ENCODE data around the gene NDUFAF5.
"Not testable (repeated sequence)": the region's sequence is repeated elsewhere in the genome, so short reads cannot be mapped to it uniquely, and the experiment has no call there.

NDUFAF5 gene

GRCh38 chr20:13784893-13785715, at the start of gene NDUFAF5, which contains the start of gene ESF1:
Gene NDUFAF5 (plus strand): TSS chr20:13785028. CDS start chr20:13785069, 41 bp downstream.
Gene ESF1 (minus strand): TSS chr20:13784919. CDS start chr20:13783140, 1,779 bp downstream.
- DNase-seq (ENCODE audit: low read depth in 2 of 2): peak; percentile 81 to 88

- no peak for DNase-seq (ENCODE audit: low read depth in 2 of 2)
These were observed 49.0 kb upstream of the NDUFAF5 start for GRCh38 chr20:13735826-13736225.

- DNase-seq (ENCODE audit: low read depth in 2 of 2): no peak
These were observed 48.2 kb upstream of the NDUFAF5 start for GRCh38 chr20:13736436-13737191.

- not testable (repeated sequence) for DNase-seq (ENCODE audit: low read depth in 2 of 2)
These were observed 46.6 kb upstream of the NDUFAF5 start for GRCh38 chr20:13738187-13738586.

- DNase-seq (ENCODE audit: low read depth in 2 of 2): no peak
These were observed 44.8 kb upstream of the NDUFAF5 start for GRCh38 chr20:13739731-13740649.

GRCh38 chr20:13741879-13742278, 42.9 kb upstream of the NDUFAF5 start:
- no peak for DNase-seq (ENCODE audit: low read depth in 2 of 2)

- DNase-seq (ENCODE audit: low read depth in 2 of 2): no peak
These were observed 40.5 kb upstream of the NDUFAF5 start for GRCh38 chr20:13744352-13744751.

- no peak for DNase-seq (ENCODE audit: low read depth in 2 of 2)
These were observed 39.0 kb upstream of the NDUFAF5 start for GRCh38 chr20:13745784-13746183.

GRCh38 chr20:13749811-13750210, 35.0 kb upstream of the NDUFAF5 start:
- DNase-seq (ENCODE audit: low read depth in 2 of 2): no peak

- no peak for DNase-seq (ENCODE audit: low read depth in 2 of 2)
These were observed 31.3 kb upstream of the NDUFAF5 start for GRCh38 chr20:13753436-13754036.

GRCh38 chr20:13755809-13756208, 29.0 kb upstream of the NDUFAF5 start:
- no peak for DNase-seq (ENCODE audit: low read depth in 2 of 2)

GRCh38 chr20:13756551-13756950, 28.3 kb upstream of the NDUFAF5 start:
- DNase-seq (ENCODE audit: low read depth in 2 of 2): no peak

- no peak for DNase-seq (ENCODE audit: low read depth in 2 of 2)
These were observed 25.9 kb upstream of the NDUFAF5 start for GRCh38 chr20:13758884-13759283.

- not testable (repeated sequence) for DNase-seq (ENCODE audit: low read depth in 2 of 2)
These were observed 24.3 kb upstream of the NDUFAF5 start for GRCh38 chr20:13760451-13760946.

- no peak for DNase-seq (ENCODE audit: low read depth in 2 of 2)
These were observed 19.5 kb upstream of the NDUFAF5 start for GRCh38 chr20:13765299-13765698.

- no peak for DNase-seq (ENCODE audit: low read depth in 2 of 2)
These were observed 18.9 kb upstream of the NDUFAF5 start for GRCh38 chr20:13765868-13766416.

GRCh38 chr20:13770141-13770540, 14.7 kb upstream of the NDUFAF5 start:
- DNase-seq (ENCODE audit: low read depth in 2 of 2): no peak

- no peak for DNase-seq (ENCODE audit: low read depth in 2 of 2)
These were observed 12.9 kb upstream of the NDUFAF5 start for GRCh38 chr20:13771853-13772453.

- DNase-seq (ENCODE audit: low read depth in 2 of 2): no peak
These were observed 12.3 kb upstream of the NDUFAF5 start for GRCh38 chr20:13772529-13772928.

GRCh38 chr20:13775867-13776266, 9.0 kb upstream of the NDUFAF5 start:
- DNase-seq (ENCODE audit: low read depth in 2 of 2): no peak

Data from stimulated activated CD8-positive, alpha-beta memory T cell treated with anti-CD3 and anti-CD28 coated beads, Interleukin-2, amount 100 ng/mL, for 48 hours (primary cell).